HCT116 (cell line): ENCODE measurements around the gene EPC1. TPM values are rescaled to one million over a fixed set of nuclear protein-coding genes. Genes with fewer than 3 reads are reported as not detected.

Source experiments
- ATAC-seq: fragments of 200-7000 bp; cut with Tn5 transposase; 2 replicates; pipeline ENCODE4 v1.9.1; 2020; ENCODE audit warnings: mild to moderate bottlenecking, moderate library complexity
- BruUV-seq: library from RNA; stranded (reverse); fragments of 400-500 nt; replicated peaks from 2 replicates; lab custom pipeline; 2021; lab: Mats Ljungman, UMichigan
- CTCF ChIA-PET: fragments of 300-600 bp; sonication (Branson Sonifier 250); formaldehyde crosslinking; loops from one replicate; lab custom pipeline; 2021; ENCODE audit warnings: antibody characterized with exemption; lab: Charles Lee
- POLR2A ChIA-PET: fragments of 300-600, 350-600 bp; sonication (Branson Sonifier 250); formaldehyde crosslinking; loops from one replicate; lab custom pipeline; 2021; ENCODE audit warnings: antibody characterized with exemption; lab: Charles Lee
- RAD21 ChIA-PET, 2 experiments: fragments of 300-600 bp; sonication (Branson Sonifier 250); formaldehyde crosslinking; loops; one replicate each; lab custom pipeline; 2023; ENCODE audit warnings: low total read pairs in 2 of 2; ENCODE audit not compliant: uncharacterized antibody in 2 of 2, unreplicated experiment in 2 of 2, low non-redundant PET in 1 of 2; lab: Charles Lee
- DNase-seq: peaks from one replicate; pipeline ENCODE4 v3.0.0-alpha.2; 2010; ENCODE audit warnings: low read depth, low spot score
- H2AFZ ChIP-seq: fragments of 200-600 bp; shearing (Covaris generic), sonication (generic); 2 replicates; pipeline ENCODE4 v1.6.1; 2017; ENCODE audit warnings: low read depth, mixed run types, mixed read lengths, antibody characterized with exemption, low read length; ENCODE audit not compliant: poor library complexity, severe bottlenecking
- H3K27ac ChIP-seq: 2 replicates; pipeline ENCODE4 v1.5.1; 2012; ENCODE audit warnings: low read depth, low read length
- H3K27me3 ChIP-seq: fragments of 200-600 bp; sonication (generic); 2 replicates; pipeline ENCODE4 v1.6.1; 2016; ENCODE audit warnings: mixed run types, low read length, mixed read lengths; ENCODE audit not compliant: insufficient read depth
- H3K36me3 ChIP-seq, 2 experiments: fragments of 200-500 bp in 1 of 2; fragments of 200-600 bp in 1 of 2; sonication (Bioruptor generic) in 1 of 2; sonication (generic) in 1 of 2; 2 replicates each; pipeline versions ENCODE4 v1.5.1 to v1.6.1; 2014 to 2016; ENCODE audit warnings: low read length in 2 of 2, inconsistent platforms in 1 of 2, mixed read lengths in 1 of 2, mixed run types in 1 of 2; ENCODE audit not compliant: insufficient read depth in 2 of 2, control insufficient read depth in 1 of 2
- H3K4me1 ChIP-seq, 2 experiments: fragments of 200-600 bp in 1 of 2; sonication (generic) in 1 of 2; 2 replicates each; pipeline versions ENCODE4 v1.5.1 to v1.6.1; 2012 to 2017; ENCODE audit warnings: low read length in 2 of 2, inconsistent platforms in 1 of 2, mild to moderate bottlenecking in 1 of 2, mixed read lengths in 1 of 2, mixed run types in 1 of 2, moderate library complexity in 1 of 2; ENCODE audit not compliant: insufficient read depth in 2 of 2, control insufficient read depth in 1 of 2
- H3K4me2 ChIP-seq: fragments of 200-600 bp; sonication (generic); 2 replicates; pipeline ENCODE4 v1.6.1; 2017; ENCODE audit warnings: mixed run types, low read length, mixed read lengths
- H3K4me3 ChIP-seq, 2 experiments: fragments of 200-600 bp in 1 of 2; sonication (generic) in 1 of 2; replicated peaks in 1 of 2; 2 replicates each; pipeline ENCODE4 v1.5.1; 2011 to 2016; ENCODE audit warnings: low read length in 2 of 2, control low read depth in 1 of 2, low read depth in 1 of 2, mild to moderate bottlenecking in 1 of 2, mixed read lengths in 1 of 2, mixed run types in 1 of 2
- H3K79me2 ChIP-seq: fragments of 200-600 bp; sonication (generic); 2 replicates; pipeline ENCODE4 v1.6.1; 2017; ENCODE audit warnings: mild to moderate bottlenecking, mixed run types, low read length, moderate library complexity, mixed read lengths; ENCODE audit not compliant: insufficient read depth
- H3K9ac ChIP-seq: fragments of 200-600 bp; sonication (generic); 2 replicates; pipeline ENCODE4 v1.6.1; 2016; ENCODE audit warnings: low read length, mixed read lengths
- H3K9me2 ChIP-seq: fragments of 200-600 bp; sonication (generic), shearing (Covaris generic); 2 replicates; pipeline ENCODE4 v1.6.1; 2017; ENCODE audit warnings: mixed run types, mild to moderate bottlenecking, moderate library complexity; ENCODE audit not compliant: insufficient read depth
- H3K9me3 ChIP-seq, 2 experiments: fragments of 200-500 bp in 1 of 2; fragments of 200-600 bp in 1 of 2; sonication (Bioruptor generic) in 1 of 2; sonication (generic) in 1 of 2; 2 replicates each; pipeline ENCODE4 v1.6.1; 2014 to 2017; ENCODE audit warnings: low read length in 2 of 2, mixed read lengths in 2 of 2, inconsistent platforms in 1 of 2, low read depth in 1 of 2, mild to moderate bottlenecking in 1 of 2, mixed run types in 1 of 2, moderate library complexity in 1 of 2; ENCODE audit not compliant: control insufficient read depth in 1 of 2, insufficient read depth in 1 of 2
- H4K20me1 ChIP-seq: fragments of 200-600 bp; sonication (generic), shearing (Covaris generic); 2 replicates; pipeline ENCODE4 v1.6.1; 2017; ENCODE audit warnings: mixed run types, mild to moderate bottlenecking, moderate library complexity; ENCODE audit not compliant: insufficient read depth
- CBX3 ChIP-seq: IDR thresholded peaks from 2 replicates; pipeline ENCODE4 v1.6.1; 2012; ENCODE audit warnings: low read depth
- ELF1 ChIP-seq: IDR thresholded peaks from 2 replicates; pipeline ENCODE4 v1.6.1; 2012; ENCODE audit warnings: low read depth, borderline replicate concordance
- EZH2 ChIP-seq: fragments of 200-600 bp; sonication (generic); IDR thresholded peaks from 2 replicates; pipeline ENCODE4 v1.6.1; 2017; ENCODE audit warnings: antibody characterized with exemption, mixed run types
- FOSL1 ChIP-seq: IDR thresholded peaks from 2 replicates; pipeline ENCODE4 v1.6.1; 2012; ENCODE audit warnings: low read depth
- JUND ChIP-seq: IDR thresholded peaks from 2 replicates; pipeline ENCODE4 v1.6.1; 2012
- POLR2A ChIP-seq: IDR thresholded peaks from 2 replicates; pipeline ENCODE4 v1.7.0; 2011; ENCODE audit warnings: borderline replicate concordance; ENCODE audit not compliant: insufficient read depth, insufficient read length; ENCODE audit errors: extremely low read depth
- POLR2AphosphoS5 ChIP-seq: IDR thresholded peaks from 2 replicates; pipeline ENCODE4 v1.6.1; 2011; ENCODE audit warnings: mild to moderate bottlenecking, low read depth, low read length, moderate library complexity
- RAD21 ChIP-seq: IDR thresholded peaks from 2 replicates; pipeline ENCODE4 v1.6.1; 2012; ENCODE audit warnings: low read depth, mild to moderate bottlenecking
- SP1 ChIP-seq: IDR thresholded peaks from 2 replicates; pipeline ENCODE4 v1.6.1; 2012; ENCODE audit warnings: low read depth
- SRF ChIP-seq: IDR thresholded peaks from 2 replicates; pipeline ENCODE4 v1.6.1; 2012; ENCODE audit warnings: low read depth
- TCF7L2 ChIP-seq: IDR thresholded peaks from 2 replicates; pipeline ENCODE4 v1.7.0; 2011; ENCODE audit warnings: borderline replicate concordance, inconsistent platforms; ENCODE audit not compliant: insufficient read depth, insufficient read length; ENCODE audit errors: extremely low read depth
- ZFX ChIP-seq: fragments of 450-650 bp; IDR thresholded peaks from 2 replicates; pipeline ENCODE4 v1.6.1; 2017
- ZNF274 ChIP-seq: fragments of 200-500 bp; sonication (Bioruptor generic); IDR thresholded peaks from 2 replicates; pipeline ENCODE4 v1.6.1; 2014; ENCODE audit warnings: mild to moderate bottlenecking, low read depth, low read length, inconsistent platforms
- intact Hi-C: fragments of 100-400 bp; cut with micrococcal nuclease; formaldehyde crosslinking; loops from 2 replicates; pipeline ENCODE4 v1.10.0; 2022
- total RNA-seq: library from RNA; stranded (reverse); gene quantifications from one replicate; pipeline ENCODE4 v1.2.1, GENCODE V29; 2021; ENCODE audit not compliant: unreplicated experiment
- TF ChIP-seq, protein P1 (sequence below), 3 experiments: fragments of 200-600 bp in 1 of 3; sonication (generic) in 1 of 3; IDR thresholded peaks in 2 of 3; conservative IDR thresholded peaks in 1 of 3; 2 replicates each; pipeline ENCODE4 v1.5.1; 2012 to 2017; ENCODE audit warnings: low read depth in 2 of 3, low read length in 2 of 3, antibody characterized with exemption in 1 of 3, borderline replicate concordance in 1 of 3, control low read depth in 1 of 3, mild to moderate bottlenecking in 1 of 3, mixed read lengths in 1 of 3, mixed run types in 1 of 3, moderate library complexity in 1 of 3; ENCODE audit not compliant: insufficient read depth in 1 of 3
- TF ChIP-seq, protein P2 (sequence below): IDR thresholded peaks from 2 replicates; pipeline ENCODE4 v1.6.1; 2012
- TF ChIP-seq, protein P3 (sequence below): IDR thresholded peaks from 2 replicates; pipeline ENCODE4 v1.6.1; 2012; ENCODE audit warnings: low read depth
- TF ChIP-seq, protein P4 (sequence below): IDR thresholded peaks from 2 replicates; pipeline ENCODE4 v1.6.1; 2012
- TF ChIP-seq, protein P5 (sequence below): IDR thresholded peaks from 2 replicates; pipeline ENCODE4 v1.6.1; 2011; ENCODE audit warnings: mild to moderate bottlenecking, low read length, moderate library complexity; ENCODE audit not compliant: insufficient replicate concordance; ENCODE audit errors: extremely low read depth

EPC1 gene
- total RNA-seq, 1 experiment from 2014 or later, result 20.1 TPM

DNA sequence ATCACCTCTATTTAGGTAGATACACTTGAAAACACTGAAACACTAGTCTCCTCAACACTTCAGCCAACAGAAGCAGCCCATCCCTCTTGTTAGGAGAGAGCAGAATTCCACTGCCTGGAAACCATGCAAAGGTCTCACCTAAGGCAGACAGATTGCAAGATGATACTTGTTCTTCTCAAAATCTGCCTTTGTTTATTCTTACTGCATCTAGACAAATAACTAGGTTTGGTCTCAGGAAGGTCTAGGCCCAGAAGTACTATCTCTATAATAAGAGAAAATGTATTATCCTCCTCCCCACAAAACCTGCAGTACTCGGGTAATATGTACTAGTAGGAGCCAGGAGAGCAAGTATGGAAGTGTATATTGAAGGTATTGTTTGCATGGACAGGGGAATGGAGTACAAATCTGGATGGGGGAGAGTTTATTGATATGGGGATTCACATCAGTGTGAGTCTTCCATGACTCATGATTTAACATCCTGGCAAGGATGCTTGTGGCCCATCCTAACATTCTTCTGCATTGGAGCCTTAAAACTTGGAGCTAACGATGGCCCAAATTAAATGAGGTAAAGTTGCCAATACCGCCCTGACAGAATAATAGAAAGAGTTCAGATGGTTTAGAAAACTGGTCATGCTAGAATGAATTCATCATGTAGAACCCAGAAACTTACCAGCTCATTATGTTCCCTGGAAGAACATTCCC is 109.2 kb downstream of the EPC1 start:
- CTCF ChIA-PET, result no interaction called here

More for the DNA sequence above, 109.2 kb downstream of the EPC1 start:
- POLR2A ChIA-PET, result no interaction called here
- ATAC-seq, result no peak; the same call in 1 of the 2 replicates
- RAD21 ChIA-PET, result no interaction called here
- H3K4me3 ChIP-seq, result no peak overlapping the region
- no peaks in the 10 kb centered on the region for H3K79me2 ChIP-seq
- H3K36me3 ChIP-seq, result no peaks in the 10 kb centered on the region
- no TSS peak for BruUV-seq
- H2AFZ ChIP-seq, result peak overlapping the region; percentile 66
- H3K9ac ChIP-seq, result no peak overlapping the region
- intact Hi-C loops, result no loop called here
- no peaks in the 10 kb centered on the region for H3K9me2 ChIP-seq
- H3K27me3 ChIP-seq, result no peaks in the 10 kb centered on the region
- no peak overlapping the region for H3K27ac ChIP-seq
- H3K4me2 ChIP-seq, result peak overlapping the region; percentile 18; the same call in 1 of the 2 replicates
- DNase-seq, result no peak
- TF ChIP-seq ZNF274, result no peak
- TF ChIP-seq, protein P1, sequence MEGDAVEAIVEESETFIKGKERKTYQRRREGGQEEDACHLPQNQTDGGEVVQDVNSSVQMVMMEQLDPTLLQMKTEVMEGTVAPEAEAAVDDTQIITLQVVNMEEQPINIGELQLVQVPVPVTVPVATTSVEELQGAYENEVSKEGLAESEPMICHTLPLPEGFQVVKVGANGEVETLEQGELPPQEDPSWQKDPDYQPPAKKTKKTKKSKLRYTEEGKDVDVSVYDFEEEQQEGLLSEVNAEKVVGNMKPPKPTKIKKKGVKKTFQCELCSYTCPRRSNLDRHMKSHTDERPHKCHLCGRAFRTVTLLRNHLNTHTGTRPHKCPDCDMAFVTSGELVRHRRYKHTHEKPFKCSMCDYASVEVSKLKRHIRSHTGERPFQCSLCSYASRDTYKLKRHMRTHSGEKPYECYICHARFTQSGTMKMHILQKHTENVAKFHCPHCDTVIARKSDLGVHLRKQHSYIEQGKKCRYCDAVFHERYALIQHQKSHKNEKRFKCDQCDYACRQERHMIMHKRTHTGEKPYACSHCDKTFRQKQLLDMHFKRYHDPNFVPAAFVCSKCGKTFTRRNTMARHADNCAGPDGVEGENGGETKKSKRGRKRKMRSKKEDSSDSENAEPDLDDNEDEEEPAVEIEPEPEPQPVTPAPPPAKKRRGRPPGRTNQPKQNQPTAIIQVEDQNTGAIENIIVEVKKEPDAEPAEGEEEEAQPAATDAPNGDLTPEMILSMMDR (IDR thresholded peaks at IDR 0.05 in 2 of 3, conservative IDR thresholded peaks at IDR 0.05 in 1 of 3; ENCODE audit: borderline replicate concordance in 1 of 3, insufficient read depth in 1 of 3, low read depth in 2 of 3, low read length in 2 of 3), result no peak
- no peak for TF ChIP-seq SP1
- no peak for TF ChIP-seq ZFX
- no peak for TF ChIP-seq ELF1
- no peak for TF ChIP-seq EZH2
- no peak for TF ChIP-seq POLR2A
- TF ChIP-seq, protein P2, sequence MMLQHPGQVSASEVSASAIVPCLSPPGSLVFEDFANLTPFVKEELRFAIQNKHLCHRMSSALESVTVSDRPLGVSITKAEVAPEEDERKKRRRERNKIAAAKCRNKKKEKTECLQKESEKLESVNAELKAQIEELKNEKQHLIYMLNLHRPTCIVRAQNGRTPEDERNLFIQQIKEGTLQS, result no peak
- no peak for TF ChIP-seq CBX3
- no peak; the same call in 1 of the 2 replicates for TF ChIP-seq FOSL1
- TF ChIP-seq, protein P3, sequence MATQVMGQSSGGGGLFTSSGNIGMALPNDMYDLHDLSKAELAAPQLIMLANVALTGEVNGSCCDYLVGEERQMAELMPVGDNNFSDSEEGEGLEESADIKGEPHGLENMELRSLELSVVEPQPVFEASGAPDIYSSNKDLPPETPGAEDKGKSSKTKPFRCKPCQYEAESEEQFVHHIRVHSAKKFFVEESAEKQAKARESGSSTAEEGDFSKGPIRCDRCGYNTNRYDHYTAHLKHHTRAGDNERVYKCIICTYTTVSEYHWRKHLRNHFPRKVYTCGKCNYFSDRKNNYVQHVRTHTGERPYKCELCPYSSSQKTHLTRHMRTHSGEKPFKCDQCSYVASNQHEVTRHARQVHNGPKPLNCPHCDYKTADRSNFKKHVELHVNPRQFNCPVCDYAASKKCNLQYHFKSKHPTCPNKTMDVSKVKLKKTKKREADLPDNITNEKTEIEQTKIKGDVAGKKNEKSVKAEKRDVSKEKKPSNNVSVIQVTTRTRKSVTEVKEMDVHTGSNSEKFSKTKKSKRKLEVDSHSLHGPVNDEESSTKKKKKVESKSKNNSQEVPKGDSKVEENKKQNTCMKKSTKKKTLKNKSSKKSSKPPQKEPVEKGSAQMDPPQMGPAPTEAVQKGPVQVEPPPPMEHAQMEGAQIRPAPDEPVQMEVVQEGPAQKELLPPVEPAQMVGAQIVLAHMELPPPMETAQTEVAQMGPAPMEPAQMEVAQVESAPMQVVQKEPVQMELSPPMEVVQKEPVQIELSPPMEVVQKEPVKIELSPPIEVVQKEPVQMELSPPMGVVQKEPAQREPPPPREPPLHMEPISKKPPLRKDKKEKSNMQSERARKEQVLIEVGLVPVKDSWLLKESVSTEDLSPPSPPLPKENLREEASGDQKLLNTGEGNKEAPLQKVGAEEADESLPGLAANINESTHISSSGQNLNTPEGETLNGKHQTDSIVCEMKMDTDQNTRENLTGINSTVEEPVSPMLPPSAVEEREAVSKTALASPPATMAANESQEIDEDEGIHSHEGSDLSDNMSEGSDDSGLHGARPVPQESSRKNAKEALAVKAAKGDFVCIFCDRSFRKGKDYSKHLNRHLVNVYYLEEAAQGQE, result no peak
- TF ChIP-seq SRF, result no peak
- TF ChIP-seq POLR2AphosphoS5, result no peak
- TF ChIP-seq, protein P4, sequence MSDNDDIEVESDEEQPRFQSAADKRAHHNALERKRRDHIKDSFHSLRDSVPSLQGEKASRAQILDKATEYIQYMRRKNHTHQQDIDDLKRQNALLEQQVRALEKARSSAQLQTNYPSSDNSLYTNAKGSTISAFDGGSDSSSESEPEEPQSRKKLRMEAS, result no peak
- TF ChIP-seq JUND, result no peak
- TF ChIP-seq TCF7L2, result no peak
- TF ChIP-seq RAD21, result no peak
- TF ChIP-seq, protein P5, sequence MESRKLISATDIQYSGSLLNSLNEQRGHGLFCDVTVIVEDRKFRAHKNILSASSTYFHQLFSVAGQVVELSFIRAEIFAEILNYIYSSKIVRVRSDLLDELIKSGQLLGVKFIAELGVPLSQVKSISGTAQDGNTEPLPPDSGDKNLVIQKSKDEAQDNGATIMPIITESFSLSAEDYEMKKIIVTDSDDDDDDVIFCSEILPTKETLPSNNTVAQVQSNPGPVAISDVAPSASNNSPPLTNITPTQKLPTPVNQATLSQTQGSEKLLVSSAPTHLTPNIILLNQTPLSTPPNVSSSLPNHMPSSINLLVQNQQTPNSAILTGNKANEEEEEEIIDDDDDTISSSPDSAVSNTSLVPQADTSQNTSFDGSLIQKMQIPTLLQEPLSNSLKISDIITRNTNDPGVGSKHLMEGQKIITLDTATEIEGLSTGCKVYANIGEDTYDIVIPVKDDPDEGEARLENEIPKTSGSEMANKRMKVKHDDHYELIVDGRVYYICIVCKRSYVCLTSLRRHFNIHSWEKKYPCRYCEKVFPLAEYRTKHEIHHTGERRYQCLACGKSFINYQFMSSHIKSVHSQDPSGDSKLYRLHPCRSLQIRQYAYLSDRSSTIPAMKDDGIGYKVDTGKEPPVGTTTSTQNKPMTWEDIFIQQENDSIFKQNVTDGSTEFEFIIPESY, result no peak
- TF ChIP-seq, all 23 proteins: peak for 0
- Histone ChIP-seq H3K4me1 (peaks cover 0 to 6% of the 10 kb centered on the region in 2 experiments; a peak in 1 of 4 replicates), H3K9me3 (no peaks in the 10 kb centered on the region), H4K20me1 (no peaks in the 10 kb centered on the region)
